A549 (cell line): Measurements from ENCODE around the gene NAB1. TPM values are rescaled to one million over a fixed set of nuclear protein-coding genes. Genes with fewer than 3 reads are reported as not detected.
A peak's percentile ranks its signal among the peaks of the same experiment; 100 is the strongest.

ENCODE experiments used
- ATAC-seq, 2 experiments: fragments of 200-7000 bp in 1 of 2; fragments of >200 bp in 1 of 2; cut with Nextera tagmentation in 1 of 2; cut with Tn5 transposase in 1 of 2; 3 replicates each; pipeline versions ENCODE4 v1.8.0 to v1.9.1; 2018 to 2020; ENCODE audit warnings: mild to moderate bottlenecking in 1 of 2, moderate library complexity in 1 of 2
- CTCF ChIA-PET: fragments of 300-600 bp; sonication (Branson Sonifier 250); formaldehyde crosslinking; extraction: SDS; loops from one replicate; lab custom pipeline; 2021; ENCODE audit warnings: antibody characterized with exemption, inconsistent platforms; lab: Yijun Ruan, JAX
- POLR2A ChIA-PET: fragments of 350-600 bp; formaldehyde crosslinking; extraction: SDS; loops from one replicate; lab custom pipeline; 2021; ENCODE audit warnings: antibody characterized with exemption, inconsistent platforms; lab: Yijun Ruan, JAX
- DNase-seq, 2 experiments: peaks; one replicate each; pipeline versions ENCODE4 v3.0.0 to v3.0.0-alpha.2; 2011 to 2016; ENCODE audit warnings: low read depth in 1 of 2, low spot score in 1 of 2
- FAIRE-seq: peaks from 2 replicates; lab custom pipeline; 2011; peaks lifted over from hg19 to GRCh38; lab: Jason Lieb, UNC
- H3K27ac ChIP-seq, 2 experiments: fragments of >200 bp; sonication (Bioruptor Twin); formaldehyde crosslinking; 3 replicates each; pipeline ENCODE4 v1.5.1; 2016 to 2017
- H3K4me1 ChIP-seq: fragments of >200 bp; sonication (Bioruptor Twin); formaldehyde crosslinking; 3 replicates; pipeline ENCODE4 v1.6.1; 2016
- H3K4me2 ChIP-seq: fragments of >200 bp; sonication (Bioruptor Twin); formaldehyde crosslinking; 3 replicates; pipeline ENCODE4 v1.6.1; 2016
- H3K4me3 ChIP-seq: fragments of >200 bp; sonication (Bioruptor Twin); formaldehyde crosslinking; 3 replicates; pipeline ENCODE4 v1.5.1; 2016
- H3K9me3 ChIP-seq: fragments of >200 bp; sonication (Bioruptor Twin); formaldehyde crosslinking; 3 replicates; pipeline ENCODE4 v1.6.1; 2016
- BHLHE40 ChIP-seq: IDR thresholded peaks from 2 replicates; pipeline ENCODE4 v1.6.1; 2012; ENCODE audit warnings: low read depth, low read length, inconsistent platforms
- CHD2 ChIP-seq: fragments of 150-350 bp; IDR thresholded peaks from 2 replicates; pipeline ENCODE4 v1.6.1; 2014; ENCODE audit warnings: low read length; ENCODE audit not compliant: partially characterized antibody
- E2F6 ChIP-seq: IDR thresholded peaks from 2 replicates; pipeline ENCODE4 v1.6.1; 2012; ENCODE audit warnings: low read depth, borderline replicate concordance
- EHF ChIP-seq: fragments of 250-450 bp; sonication (Bioruptor Pico); IDR thresholded peaks from 2 replicates; pipeline ENCODE4 v1.5.0; 2020; ENCODE audit warnings: mild to moderate bottlenecking
- EP300 ChIP-seq, 2 experiments: fragments of >200 bp; sonication (Bioruptor Twin); formaldehyde crosslinking; IDR thresholded peaks; 2 replicates in 1 of 2; 3 replicates in 1 of 2; pipeline ENCODE4 v1.6.1; 2016 to 2017
- ESRRA ChIP-seq: fragments of 150-350 bp; IDR thresholded peaks from 2 replicates; pipeline ENCODE4 v1.6.1; 2014; ENCODE audit warnings: mild to moderate bottlenecking, low read length, borderline replicate concordance
- FOXS1 ChIP-seq: fragments of 250-450 bp; sonication (Bioruptor Pico); IDR thresholded peaks from 2 replicates; pipeline ENCODE4 v1.5.0; 2020; ENCODE audit warnings: mild to moderate bottlenecking, moderate library complexity
- HEYL ChIP-seq: fragments of 250-450 bp; sonication (Bioruptor Pico); IDR thresholded peaks from 2 replicates; pipeline ENCODE4 v1.8.0; 2021; ENCODE audit warnings: mild to moderate bottlenecking, moderate library complexity
- HOXB13 ChIP-seq: fragments of 250-450 bp; sonication (Bioruptor Pico); IDR thresholded peaks from 2 replicates; pipeline ENCODE4 v1.5.0; 2020; ENCODE audit warnings: low read depth, mild to moderate bottlenecking, moderate library complexity
- JUN ChIP-seq, 2 experiments: fragments of >200 bp; sonication (Bioruptor Twin); formaldehyde crosslinking; IDR thresholded peaks; 2 replicates in 1 of 2; 3 replicates in 1 of 2; pipeline ENCODE4 v1.6.1; 2016 to 2017
- JUNB ChIP-seq: fragments of >200 bp; sonication (Bioruptor Twin); formaldehyde crosslinking; IDR thresholded peaks from 2 replicates; pipeline ENCODE4 v1.6.1; 2016
- MAFK ChIP-seq: fragments of 450-650 bp; IDR thresholded peaks from 2 replicates; pipeline ENCODE4 v1.6.1; 2014; ENCODE audit not compliant: partially characterized antibody
- MAX ChIP-seq: IDR thresholded peaks from 2 replicates; pipeline ENCODE4 v1.6.1; 2012
- NPAS2 ChIP-seq: fragments of 250-450 bp; sonication (Bioruptor Pico); IDR thresholded peaks from 2 replicates; pipeline ENCODE4 v1.8.0; 2022; ENCODE audit warnings: mild to moderate bottlenecking, moderate library complexity, borderline replicate concordance
- NR3C1 ChIP-seq: fragments of >200 bp; sonication (Bioruptor Twin); formaldehyde crosslinking; IDR thresholded peaks from 3 replicates; pipeline ENCODE4 v1.6.1; 2017
- RNF2 ChIP-seq: fragments of 200-600 bp; sonication (generic); IDR thresholded peaks from 2 replicates; pipeline ENCODE4 v1.6.1; 2016; ENCODE audit warnings: low read depth, mild to moderate bottlenecking, antibody characterized with exemption, moderate library complexity, borderline replicate concordance
- SREBF2 ChIP-seq: fragments of 450-650 bp; IDR thresholded peaks from 2 replicates; pipeline ENCODE4 v1.6.1; 2014; ENCODE audit warnings: mild to moderate bottlenecking, moderate library complexity
- TFCP2L1 ChIP-seq: fragments of 250-450 bp; sonication (Bioruptor Pico); IDR thresholded peaks from 2 replicates; pipeline ENCODE4 v1.5.0; 2021; ENCODE audit warnings: mild to moderate bottlenecking
- TP53 ChIP-seq: fragments of 250-450 bp; sonication (Bioruptor Pico); IDR thresholded peaks from 2 replicates; pipeline ENCODE4 v1.5.0; 2021; ENCODE audit warnings: mild to moderate bottlenecking, moderate library complexity
- USF2 ChIP-seq: fragments of 450-650 bp; IDR thresholded peaks from 2 replicates; pipeline ENCODE4 v1.6.1; 2014; ENCODE audit warnings: antibody characterized with exemption
- ZNF302 ChIP-seq: fragments of 250-450 bp; sonication (Bioruptor Pico); IDR thresholded peaks from 2 replicates; pipeline ENCODE4 v1.9.0; 2021; ENCODE audit warnings: inconsistent platforms, mild to moderate bottlenecking, moderate library complexity
- WGBS: methylation state at CpG from one replicate; pipeline ENCODE4 v1.1.6; 2017; ENCODE audit errors: missing lambda C conversion rate; 5-methylcytosine and 5-hydroxymethylcytosine counted together
- polyA plus RNA-seq, 4 experiments: library from polyadenylated mRNA; depleted of rRNA in 3 of 4; stranded (reverse); fragments of >200 nt; fragmentation: RNase III in 1 of 4; extraction: RNeasy Plus Mini Kit Qiagen cat#74134 plus additional on column Dnase treatment in 1 of 4; gene quantifications; 2 replicates in 3 of 4; 3 replicates in 1 of 4; pipeline ENCODE4 v1.2.3, GENCODE V29; 2011 to 2017
- TF ChIP-seq, protein P1 (sequence below): fragments of 250-450 bp; sonication (Bioruptor Pico); IDR thresholded peaks from 2 replicates; pipeline ENCODE4 v1.5.0; 2021; ENCODE audit warnings: mild to moderate bottlenecking, moderate library complexity, borderline replicate concordance
- TF ChIP-seq, protein P2 (sequence below): fragments of >200 bp; sonication (Bioruptor Twin); formaldehyde crosslinking; IDR thresholded peaks from 2 replicates; pipeline ENCODE4 v1.6.1; 2016

The NAB1 gene
- polyA plus RNA-seq, 2 of the 4 experiments (the other 2 are of a cell fraction) = 37.6 to 67.3 TPM

- TF ChIP-seq ESRRA = no peak
- TF ChIP-seq TFCP2L1 (CRISPR knock-in tag) = no peak
- TF ChIP-seq, protein P1, sequence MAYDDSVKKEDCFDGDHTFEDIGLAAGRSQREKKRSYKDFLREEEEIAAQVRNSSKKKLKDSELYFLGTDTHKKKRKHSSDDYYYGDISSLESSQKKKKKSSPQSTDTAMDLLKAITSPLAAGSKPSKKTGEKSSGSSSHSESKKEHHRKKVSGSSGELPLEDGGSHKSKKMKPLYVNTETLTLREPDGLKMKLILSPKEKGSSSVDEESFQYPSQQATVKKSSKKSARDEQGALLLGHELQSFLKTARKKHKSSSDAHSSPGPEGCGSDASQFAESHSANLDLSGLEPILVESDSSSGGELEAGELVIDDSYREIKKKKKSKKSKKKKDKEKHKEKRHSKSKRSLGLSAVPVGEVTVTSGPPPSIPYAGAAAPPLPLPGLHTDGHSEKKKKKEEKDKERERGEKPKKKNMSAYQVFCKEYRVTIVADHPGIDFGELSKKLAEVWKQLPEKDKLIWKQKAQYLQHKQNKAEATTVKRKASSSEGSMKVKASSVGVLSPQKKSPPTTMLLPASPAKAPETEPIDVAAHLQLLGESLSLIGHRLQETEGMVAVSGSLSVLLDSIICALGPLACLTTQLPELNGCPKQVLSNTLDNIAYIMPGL (CRISPR knock-in tag) = no peak
- TF ChIP-seq, all 56 proteins: peak for 0
These were observed 36.5 kb downstream of the NAB1 start (continued) for GRCh38 chr2:190685333-190685732.

DNA sequence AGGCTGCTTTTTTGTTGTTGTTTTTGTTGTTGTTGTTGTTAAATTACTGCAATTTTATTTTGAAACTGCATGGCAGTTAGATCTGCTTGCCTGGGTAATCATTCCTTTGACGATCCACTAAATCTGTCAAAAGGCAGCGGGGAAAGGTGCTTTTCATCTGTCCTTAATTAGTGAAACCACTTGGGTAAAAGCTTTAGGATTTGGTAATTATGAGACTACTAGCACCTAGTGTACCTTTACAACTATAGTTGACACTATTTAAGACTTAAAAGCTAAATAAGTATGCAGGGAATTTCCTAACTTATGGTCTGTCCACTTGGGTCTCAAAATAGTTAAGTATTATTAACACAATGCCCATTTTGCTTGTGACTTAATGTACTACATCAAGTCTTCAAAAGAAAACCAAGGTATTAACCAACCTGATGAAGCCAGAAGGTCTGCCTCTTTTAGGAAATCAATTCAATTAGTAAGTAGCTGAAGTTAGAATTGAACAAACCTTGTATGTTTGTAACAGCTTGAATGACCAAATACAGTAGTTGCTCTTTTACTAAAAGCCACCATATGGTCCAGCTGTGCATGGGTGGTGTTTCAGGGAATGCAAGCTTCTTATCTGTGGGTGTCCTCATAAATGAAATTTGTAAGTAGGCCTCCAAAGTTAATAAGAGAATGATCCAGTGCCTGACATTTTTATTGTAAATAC is 44.8 kb downstream of the NAB1 start:
- ATAC-seq = no peak
- no peak for TF ChIP-seq USF2
- no peak for TF ChIP-seq BHLHE40
- no peak for TF ChIP-seq ZNF302 (CRISPR knock-in tag)
- TF ChIP-seq, protein P2, sequence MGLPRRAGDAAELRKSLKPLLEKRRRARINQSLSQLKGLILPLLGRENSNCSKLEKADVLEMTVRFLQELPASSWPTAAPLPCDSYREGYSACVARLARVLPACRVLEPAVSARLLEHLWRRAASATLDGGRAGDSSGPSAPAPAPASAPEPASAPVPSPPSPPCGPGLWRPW = no peak
- TF ChIP-seq RNF2 = no peak
- no peak for TF ChIP-seq HOXB13
- no peak for TF ChIP-seq E2F6
- TF ChIP-seq HEYL (CRISPR knock-in tag) = no peak
- TF ChIP-seq MAX = no peak
- no peak for TF ChIP-seq NR3C1
- no peak for TF ChIP-seq SREBF2
- TF ChIP-seq JUN (IDR thresholded peaks at IDR 0.05) = no peak
- no peak for TF ChIP-seq EP300 (IDR thresholded peaks at IDR 0.05)
- Histone ChIP-seq H3K4me3 (no peak overlapping the region), H3K27ac (no peak overlapping the region), H3K9me3 (no peaks in the 10 kb centered on the region), H3K4me1 (no peaks in the 10 kb centered on the region), H3K4me2 (no peak overlapping the region)
- WGBS = 94% methylated on average over 2 of the region's 2 CpGs
- ChIA-PET CTCF (interaction anchor here (1.1 to 3.4 kb wide), 2 partner anchors 8 to 13 kb away, joined by 3 to 10 read pairs; no protein-coding TSS in a partner anchor), POLR2A (no interaction called here)
- DNase-seq = no peak
- no peak for FAIRE-seq

- CTCF ChIA-PET = interaction anchor here (0.6 to 3.4 kb wide), 3 partner anchors 9 to 311 kb away, joined by 3 to 10 read pairs (median 3); no protein-coding TSS in a partner anchor
These were observed 45.6 kb downstream of the NAB1 start for GRCh38 chr2:190694479-190694878.

More at GRCh38 chr2:190694479-190694878, 45.6 kb downstream of the NAB1 start:
- ATAC-seq (no peak), DNase-seq (no peak), FAIRE-seq (no peak)
- no peaks in the 10 kb centered on the region for H3K9me3 ChIP-seq
- POLR2A ChIA-PET = no interaction called here
- 88% methylated on average over 11 of the region's 11 CpGs for WGBS
- no peak overlapping the region for H3K4me3 ChIP-seq
- TF ChIP-seq TP53 (CRISPR knock-in tag) (no peak), MAFK (peak; percentile 69), JUNB (no peak), EHF (CRISPR knock-in tag) (no peak), CHD2 (no peak), NPAS2 (CRISPR knock-in tag) (no peak), E2F6 (no peak), FOXS1 (no peak)
- no peak overlapping the region for H3K27ac ChIP-seq
- no peak overlapping the region for H3K4me2 ChIP-seq
- H3K4me1 ChIP-seq = no peaks in the 10 kb centered on the region
